ENCODE results near the gene MAP3K13.
"Not testable (repeated sequence)": the region's sequence is repeated elsewhere in the genome, so short reads cannot be mapped to it uniquely, and the experiment has no call there.

MAP3K13 gene

GRCh38 chr3:185473290-185473815 lies 110.4 kb downstream of the MAP3K13 start:
- CTCF ChIA-PET = no interaction called here
- POLR2A ChIA-PET = no interaction called here

GRCh38 chr3:185474922-185475321 lies 112.0 kb downstream of the MAP3K13 start:
- POLR2A ChIA-PET; DNase-seq (ENCODE audit: extremely low spot score): not testable (repeated sequence)
- CTCF ChIA-PET = interaction anchor here (1.0 to 1.4 kb wide), 2 partner anchors 9 to 12 kb away, joined by 3 read pairs; no protein-coding TSS in a partner anchor

More at GRCh38 chr3:185473290-185473815, 110.4 kb downstream of the MAP3K13 start:
- TF ChIP-seq, protein P1, sequence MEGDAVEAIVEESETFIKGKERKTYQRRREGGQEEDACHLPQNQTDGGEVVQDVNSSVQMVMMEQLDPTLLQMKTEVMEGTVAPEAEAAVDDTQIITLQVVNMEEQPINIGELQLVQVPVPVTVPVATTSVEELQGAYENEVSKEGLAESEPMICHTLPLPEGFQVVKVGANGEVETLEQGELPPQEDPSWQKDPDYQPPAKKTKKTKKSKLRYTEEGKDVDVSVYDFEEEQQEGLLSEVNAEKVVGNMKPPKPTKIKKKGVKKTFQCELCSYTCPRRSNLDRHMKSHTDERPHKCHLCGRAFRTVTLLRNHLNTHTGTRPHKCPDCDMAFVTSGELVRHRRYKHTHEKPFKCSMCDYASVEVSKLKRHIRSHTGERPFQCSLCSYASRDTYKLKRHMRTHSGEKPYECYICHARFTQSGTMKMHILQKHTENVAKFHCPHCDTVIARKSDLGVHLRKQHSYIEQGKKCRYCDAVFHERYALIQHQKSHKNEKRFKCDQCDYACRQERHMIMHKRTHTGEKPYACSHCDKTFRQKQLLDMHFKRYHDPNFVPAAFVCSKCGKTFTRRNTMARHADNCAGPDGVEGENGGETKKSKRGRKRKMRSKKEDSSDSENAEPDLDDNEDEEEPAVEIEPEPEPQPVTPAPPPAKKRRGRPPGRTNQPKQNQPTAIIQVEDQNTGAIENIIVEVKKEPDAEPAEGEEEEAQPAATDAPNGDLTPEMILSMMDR (IDR thresholded peaks at IDR 0.05; ENCODE audit: control extremely low read depth, extremely low read depth, low read depth, missing control alignments) = no peak
- no peak for DNase-seq (ENCODE audit: extremely low spot score)

GRCh38 chr3:185477316-185477715 lies 114.4 kb downstream of the MAP3K13 start:
- CTCF ChIA-PET = interaction anchor here (2.1 kb wide), 1 partner anchor 17 kb away, joined by 4 read pairs; no protein-coding TSS in a partner anchor
- TF ChIP-seq, protein P1 (IDR thresholded peaks at IDR 0.05; ENCODE audit: control extremely low read depth, extremely low read depth, low read depth, missing control alignments) = no peak
- POLR2A ChIA-PET = no interaction called here
- DNase-seq (ENCODE audit: extremely low spot score) = no peak

DNA sequence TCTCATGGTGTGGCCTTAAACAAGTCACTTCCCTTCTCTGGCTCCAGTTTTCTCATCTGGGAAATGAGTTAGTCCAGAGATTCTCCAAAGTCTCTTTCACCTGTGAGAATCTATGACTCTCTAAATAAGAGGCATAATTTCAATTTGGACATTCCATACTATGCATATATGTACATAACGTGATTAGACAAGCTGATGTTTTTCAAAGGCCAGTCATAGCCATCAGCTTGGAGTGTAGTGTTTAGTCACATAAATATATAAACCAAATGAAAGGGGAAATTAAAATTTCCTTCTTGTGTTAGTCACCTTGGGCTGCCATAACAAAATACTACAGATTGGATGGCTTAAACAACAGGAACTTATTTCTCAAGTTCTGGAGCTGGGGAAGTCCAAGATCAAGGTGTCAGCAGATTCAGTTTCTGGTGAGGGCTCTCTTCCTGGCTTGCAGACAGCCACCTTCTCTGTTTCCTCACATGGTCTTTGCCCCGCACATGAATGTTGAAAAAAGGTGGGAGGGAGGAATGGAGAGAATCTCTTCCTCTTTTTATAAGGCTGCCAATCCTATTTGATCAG lies 116.5 kb downstream of the MAP3K13 start:
- TF ChIP-seq, protein P1 (IDR thresholded peaks at IDR 0.05; ENCODE audit: control extremely low read depth, extremely low read depth, low read depth, missing control alignments) = no peak
- CTCF ChIA-PET = interaction anchor here (1.1 to 1.3 kb wide), 3 partner anchors 16 to 51 kb away, joined by 3 to 4 read pairs (median 3); no protein-coding TSS in a partner anchor
- POLR2A ChIA-PET = no interaction called here
- no peak for DNase-seq (ENCODE audit: extremely low spot score)

DNA sequence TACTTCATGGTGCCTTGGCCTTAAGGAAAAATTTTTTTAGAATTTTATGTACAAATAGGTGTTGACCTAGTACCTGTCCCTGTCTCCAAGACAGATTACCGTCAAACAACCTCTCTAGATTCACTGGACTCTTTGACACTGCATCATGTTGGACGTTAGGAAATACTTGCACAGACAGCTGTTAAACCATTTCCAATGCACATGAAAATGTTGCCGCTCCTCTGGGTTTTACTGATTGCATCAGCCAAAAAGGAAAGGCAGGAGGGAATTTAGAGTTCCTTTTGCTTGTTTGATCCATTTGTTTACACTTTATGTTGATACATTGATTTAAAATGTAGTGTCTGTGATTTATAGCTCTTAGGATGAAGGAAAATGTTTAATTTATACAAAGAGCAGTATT lies 121.4 kb downstream of the MAP3K13 start:
- CTCF ChIA-PET = interaction anchor here (0.9 to 1.3 kb wide), 2 partner anchors 11 to 25 kb away, joined by 3 to 4 read pairs; no protein-coding TSS in a partner anchor
- POLR2A ChIA-PET = no interaction called here

DNA sequence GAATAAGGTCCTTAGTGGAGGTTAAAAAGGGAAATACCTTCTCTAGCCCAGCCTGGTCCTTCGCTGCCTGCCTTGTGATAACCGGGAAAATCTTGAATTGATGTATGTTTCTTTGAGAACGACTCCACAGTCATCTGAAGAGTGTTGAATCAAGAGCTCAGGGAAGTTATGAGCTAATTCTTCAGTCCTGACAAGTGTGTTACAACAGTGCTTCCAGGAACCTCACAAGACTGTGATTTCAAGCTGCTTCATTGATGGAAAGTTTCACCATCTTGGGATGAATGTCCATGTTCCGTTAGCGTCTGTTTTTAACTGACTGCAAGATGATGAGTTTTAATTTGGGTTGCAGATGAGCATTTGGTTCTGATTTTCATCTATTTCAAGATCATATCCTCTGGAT lies 123.5 kb downstream of the MAP3K13 start:
- DNase-seq (ENCODE audit: extremely low spot score) = no peak
- POLR2A ChIA-PET = no interaction called here
- TF ChIP-seq, protein P1 (IDR thresholded peaks at IDR 0.05; ENCODE audit: control extremely low read depth, extremely low read depth, low read depth, missing control alignments) = no peak
- CTCF ChIA-PET = interaction anchor here (0.8 to 1.1 kb wide), 3 partner anchors 11 to 36 kb away, joined by 3 read pairs; no protein-coding TSS in a partner anchor

More for the DNA sequence above, 121.4 kb downstream of the MAP3K13 start:
- TF ChIP-seq, protein P1 (IDR thresholded peaks at IDR 0.05; ENCODE audit: control extremely low read depth, extremely low read depth, low read depth, missing control alignments) = no peak
- no peak for DNase-seq (ENCODE audit: extremely low spot score)

GRCh38 chr3:185488465-185488864 lies 125.5 kb downstream of the MAP3K13 start:
- TF ChIP-seq, protein P1 (IDR thresholded peaks at IDR 0.05; ENCODE audit: control extremely low read depth, extremely low read depth, low read depth, missing control alignments) = no peak
- CTCF ChIA-PET = interaction anchor here (1.1 kb wide), 1 partner anchor 87 kb away, joined by 4 read pairs; no protein-coding TSS in a partner anchor
- POLR2A ChIA-PET = interaction anchor here (1.3 kb wide), 1 partner anchor 10 kb away, joined by 3 read pairs; the partner anchor contains the start of gene TMEM41A
- no peak for DNase-seq (ENCODE audit: extremely low spot score)

All from GM10248 (cell line).